ENCODE measurements around the gene ASPDH.

The ASPDH gene

DNA sequence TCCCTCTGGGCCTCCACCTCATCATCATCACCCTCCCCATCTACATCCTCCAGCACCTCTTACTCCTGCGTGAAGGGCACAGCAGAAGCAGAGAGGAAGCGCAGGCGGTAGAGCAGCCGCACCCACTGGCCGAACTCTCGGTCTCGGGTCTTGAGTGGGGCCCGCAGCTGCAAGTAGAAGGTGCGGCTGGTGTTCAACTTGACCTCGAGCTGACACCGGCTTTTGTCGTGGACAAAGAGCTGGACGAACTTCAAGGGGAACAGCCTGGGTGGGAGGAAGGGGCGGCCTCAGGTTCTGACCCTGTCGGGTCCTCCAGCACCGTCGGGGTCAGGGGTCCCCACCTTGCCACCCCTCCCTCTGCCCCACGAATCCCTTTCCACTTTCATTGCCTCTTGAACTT lies 46.1 kb downstream of the ASPDH start:
- TF ChIP-seq SIN3A (IDR thresholded peaks at IDR 0.05; ENCODE audit: borderline replicate concordance, insufficient read depth, low read length): no peak
- TF ChIP-seq, protein P1, sequence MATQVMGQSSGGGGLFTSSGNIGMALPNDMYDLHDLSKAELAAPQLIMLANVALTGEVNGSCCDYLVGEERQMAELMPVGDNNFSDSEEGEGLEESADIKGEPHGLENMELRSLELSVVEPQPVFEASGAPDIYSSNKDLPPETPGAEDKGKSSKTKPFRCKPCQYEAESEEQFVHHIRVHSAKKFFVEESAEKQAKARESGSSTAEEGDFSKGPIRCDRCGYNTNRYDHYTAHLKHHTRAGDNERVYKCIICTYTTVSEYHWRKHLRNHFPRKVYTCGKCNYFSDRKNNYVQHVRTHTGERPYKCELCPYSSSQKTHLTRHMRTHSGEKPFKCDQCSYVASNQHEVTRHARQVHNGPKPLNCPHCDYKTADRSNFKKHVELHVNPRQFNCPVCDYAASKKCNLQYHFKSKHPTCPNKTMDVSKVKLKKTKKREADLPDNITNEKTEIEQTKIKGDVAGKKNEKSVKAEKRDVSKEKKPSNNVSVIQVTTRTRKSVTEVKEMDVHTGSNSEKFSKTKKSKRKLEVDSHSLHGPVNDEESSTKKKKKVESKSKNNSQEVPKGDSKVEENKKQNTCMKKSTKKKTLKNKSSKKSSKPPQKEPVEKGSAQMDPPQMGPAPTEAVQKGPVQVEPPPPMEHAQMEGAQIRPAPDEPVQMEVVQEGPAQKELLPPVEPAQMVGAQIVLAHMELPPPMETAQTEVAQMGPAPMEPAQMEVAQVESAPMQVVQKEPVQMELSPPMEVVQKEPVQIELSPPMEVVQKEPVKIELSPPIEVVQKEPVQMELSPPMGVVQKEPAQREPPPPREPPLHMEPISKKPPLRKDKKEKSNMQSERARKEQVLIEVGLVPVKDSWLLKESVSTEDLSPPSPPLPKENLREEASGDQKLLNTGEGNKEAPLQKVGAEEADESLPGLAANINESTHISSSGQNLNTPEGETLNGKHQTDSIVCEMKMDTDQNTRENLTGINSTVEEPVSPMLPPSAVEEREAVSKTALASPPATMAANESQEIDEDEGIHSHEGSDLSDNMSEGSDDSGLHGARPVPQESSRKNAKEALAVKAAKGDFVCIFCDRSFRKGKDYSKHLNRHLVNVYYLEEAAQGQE (IDR thresholded peaks at IDR 0.05; ENCODE audit: insufficient read depth in 1 of 2, low read depth in 2 of 2, low read length in 2 of 2): no peak
- no peak for TF ChIP-seq FOXP2 (optimal IDR thresholded peaks at IDR 0.05; ENCODE audit: borderline replicate concordance, extremely low read depth, extremely low read length, insufficient read depth)
- TF ChIP-seq POLR2AphosphoS5 (IDR thresholded peaks at IDR 0.05; ENCODE audit: low read depth, low read length): no peak
- no peak for TF ChIP-seq TAF1 (IDR thresholded peaks at IDR 0.05; ENCODE audit: borderline replicate concordance, insufficient read depth, low read length)

DNA sequence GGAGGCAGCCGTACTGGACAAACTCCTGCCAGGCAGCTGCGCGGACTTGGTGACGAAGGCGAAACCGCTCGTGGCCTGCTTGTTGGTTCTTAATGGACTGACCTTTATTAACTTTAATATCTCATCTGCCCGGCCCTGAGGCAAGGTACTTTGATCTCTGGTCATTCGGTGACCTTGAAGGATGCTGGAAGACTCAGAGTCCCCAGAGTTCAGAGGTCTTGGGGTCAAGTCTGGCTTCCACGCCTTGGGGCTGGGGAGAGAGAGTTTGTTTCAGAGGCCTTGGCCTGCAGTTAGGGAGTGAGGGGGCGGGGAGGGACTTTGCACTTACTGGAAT lies 47.0 kb downstream of the ASPDH start:
- TF ChIP-seq POLR2AphosphoS5 (IDR thresholded peaks at IDR 0.05; ENCODE audit: low read depth, low read length): no peak
- TF ChIP-seq SIN3A (IDR thresholded peaks at IDR 0.05; ENCODE audit: borderline replicate concordance, insufficient read depth, low read length): no peak
- TF ChIP-seq TAF1 (IDR thresholded peaks at IDR 0.05; ENCODE audit: borderline replicate concordance, insufficient read depth, low read length): no peak
- no peak for TF ChIP-seq FOXP2 (optimal IDR thresholded peaks at IDR 0.05; ENCODE audit: borderline replicate concordance, extremely low read depth, extremely low read length, insufficient read depth)

DNA sequence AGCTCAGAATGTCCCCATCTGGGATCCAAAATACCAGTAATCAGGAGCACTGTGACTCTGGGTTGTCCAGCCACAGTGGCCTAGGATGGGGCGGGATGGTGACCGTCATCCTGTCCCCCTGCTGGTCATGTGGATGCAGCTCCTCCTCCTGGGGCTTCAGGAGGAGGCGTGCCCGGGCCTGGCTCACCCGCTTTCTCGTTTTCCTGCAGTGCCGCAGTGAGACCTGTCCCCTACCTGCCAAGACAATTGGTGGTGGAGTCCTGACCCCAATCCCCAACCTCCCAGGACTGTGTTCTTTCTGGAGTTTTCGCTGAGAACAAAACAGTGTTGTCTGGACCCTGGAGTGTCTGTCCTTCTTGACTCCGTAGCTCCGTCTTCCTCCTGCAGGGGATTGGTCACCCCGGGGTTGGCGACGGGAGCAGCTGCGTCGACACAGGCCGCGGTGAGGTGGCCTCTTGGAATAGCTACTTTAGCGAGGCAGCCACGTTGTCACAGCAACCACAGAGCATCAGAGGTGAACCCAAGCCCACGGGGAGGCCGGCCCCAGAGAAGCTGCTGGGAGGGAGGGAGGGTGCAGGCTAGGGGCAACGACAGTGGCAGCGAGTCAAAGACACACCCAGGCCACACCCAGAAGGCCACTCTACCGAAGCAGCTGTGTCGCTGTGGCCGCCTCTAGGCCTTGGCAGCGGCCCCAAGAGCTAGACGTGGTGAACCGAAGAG lies 47.6 kb downstream of the ASPDH start:
- no peak for TF ChIP-seq SIN3A (IDR thresholded peaks at IDR 0.05; ENCODE audit: borderline replicate concordance, insufficient read depth, low read length)
- no peak for TF ChIP-seq TAF1 (IDR thresholded peaks at IDR 0.05; ENCODE audit: borderline replicate concordance, insufficient read depth, low read length)
- TF ChIP-seq FOXP2 (optimal IDR thresholded peaks at IDR 0.05; ENCODE audit: borderline replicate concordance, extremely low read depth, extremely low read length, insufficient read depth): no peak
- TF ChIP-seq, protein P1 (IDR thresholded peaks at IDR 0.05; ENCODE audit: insufficient read depth in 1 of 2, low read depth in 2 of 2, low read length in 2 of 2): no peak
- TF ChIP-seq POLR2AphosphoS5 (IDR thresholded peaks at IDR 0.05; ENCODE audit: low read depth, low read length): no peak

DNA sequence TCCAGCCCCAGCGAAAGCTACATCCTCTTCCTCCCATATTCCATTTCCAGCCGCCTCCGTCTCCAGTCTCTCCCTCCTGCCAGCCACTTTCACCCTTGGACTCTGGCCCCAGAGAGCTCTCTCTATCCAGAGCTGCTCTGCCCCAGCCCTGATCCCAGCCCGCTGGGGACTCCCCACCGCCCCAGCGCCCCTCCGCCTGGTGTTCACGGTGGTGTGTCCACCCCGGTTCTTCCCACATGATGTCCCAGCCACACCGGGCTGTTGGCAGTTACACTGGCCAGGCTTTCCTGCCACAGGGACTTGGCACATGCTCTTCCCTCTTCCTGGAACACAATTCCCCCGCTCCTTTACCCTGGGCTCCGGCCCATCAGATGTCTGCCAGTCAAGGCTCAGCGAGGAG lies 48.7 kb downstream of the ASPDH start:
- TF ChIP-seq FOXP2 (optimal IDR thresholded peaks at IDR 0.05; ENCODE audit: borderline replicate concordance, extremely low read depth, extremely low read length, insufficient read depth) (no peak), TAF1 (IDR thresholded peaks at IDR 0.05; ENCODE audit: borderline replicate concordance, insufficient read depth, low read length) (no peak), SIN3A (IDR thresholded peaks at IDR 0.05; ENCODE audit: borderline replicate concordance, insufficient read depth, low read length) (no peak), POLR2AphosphoS5 (IDR thresholded peaks at IDR 0.05; ENCODE audit: low read depth, low read length) (no peak)
- TF ChIP-seq, protein P1 (IDR thresholded peaks at IDR 0.05; ENCODE audit: insufficient read depth in 1 of 2, low read depth in 2 of 2, low read length in 2 of 2): no peak

DNA sequence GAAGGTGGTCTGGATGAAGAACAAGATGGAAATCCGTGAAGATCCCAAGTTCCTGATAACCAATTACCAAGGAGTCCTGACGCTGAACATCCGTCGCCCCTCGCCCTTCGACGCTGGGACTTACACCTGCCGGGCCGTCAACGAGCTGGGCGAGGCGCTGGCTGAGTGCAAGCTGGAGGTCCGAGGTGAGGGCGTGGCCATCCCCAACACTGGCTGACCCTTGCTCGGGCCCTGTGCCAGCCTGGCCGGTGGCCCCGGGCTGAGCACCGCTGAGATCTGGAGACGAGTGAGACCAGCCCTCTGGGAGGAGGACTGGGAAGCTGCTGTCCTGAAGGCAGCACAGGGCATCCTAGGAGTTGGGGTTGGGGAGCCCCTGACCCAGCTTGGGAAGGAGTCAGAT lies 49.4 kb downstream of the ASPDH start:
- TF ChIP-seq, protein P1 (IDR thresholded peaks at IDR 0.05; ENCODE audit: insufficient read depth in 1 of 2, low read depth in 2 of 2, low read length in 2 of 2): no peak
- no peak for TF ChIP-seq SIN3A (IDR thresholded peaks at IDR 0.05; ENCODE audit: borderline replicate concordance, insufficient read depth, low read length)
- TF ChIP-seq POLR2AphosphoS5 (IDR thresholded peaks at IDR 0.05; ENCODE audit: low read depth, low read length): no peak
- TF ChIP-seq TAF1 (IDR thresholded peaks at IDR 0.05; ENCODE audit: borderline replicate concordance, insufficient read depth, low read length): no peak
- TF ChIP-seq FOXP2 (optimal IDR thresholded peaks at IDR 0.05; ENCODE audit: borderline replicate concordance, extremely low read depth, extremely low read length, insufficient read depth): no peak
